H1 (cell line): ENCODE measurements around the gene DTX2. TPM values are rescaled to one million over a fixed set of nuclear protein-coding genes. Genes with fewer than 3 reads are reported as not detected.
"Not testable (repeated sequence)": the region's sequence is repeated elsewhere in the genome, so short reads cannot be mapped to it uniquely, and the experiment has no call there.

ENCODE experiments used
- CTCF ChIA-PET: fragments of 300-600 bp; sonication (Branson Sonifier 250); formaldehyde crosslinking; loops from one replicate; lab custom pipeline; 2021; ENCODE audit not compliant: partially characterized antibody; lab: Charles Lee
- POLR2A ChIA-PET: fragments of 300-600 bp; sonication (Branson Sonifier 250); formaldehyde crosslinking; loops from one replicate; lab custom pipeline; 2021; ENCODE audit warnings: inconsistent platforms; ENCODE audit not compliant: partially characterized antibody; lab: Charles Lee
- DNase-seq, 2 experiments: peaks; one replicate each; pipeline versions ENCODE4 v3.0.0 to v3.0.0-alpha.2; 2010 to 2022; ENCODE audit warnings: low spot score in 2 of 2, low read depth in 1 of 2, mixed read lengths in 1 of 2
- FAIRE-seq: peaks from 2 replicates; lab custom pipeline; 2011; peaks lifted over from hg19 to GRCh38; lab: Jason Lieb, UNC
- H2AFZ ChIP-seq: 2 replicates; pipeline ENCODE4 v1.8.1; 2012; ENCODE audit warnings: low read length, inconsistent platforms
- H2AK5ac ChIP-seq: 2 replicates; pipeline ENCODE4 v1.6.1; 2013; ENCODE audit warnings: low read depth, low read length
- H2BK120ac ChIP-seq: replicated peaks from 2 replicates; pipeline ENCODE3; 2013; ENCODE audit warnings: low read depth, low read length, inconsistent platforms
- H2BK12ac ChIP-seq: 2 replicates; pipeline ENCODE4 v1.6.1; 2013; ENCODE audit warnings: low read depth, low read length
- H2BK15ac ChIP-seq: 2 replicates; pipeline ENCODE4 v1.6.1; 2013; ENCODE audit warnings: low read length
- H2BK20ac ChIP-seq: 2 replicates; pipeline ENCODE4 v1.6.1; 2013; ENCODE audit warnings: low read length
- H2BK5ac ChIP-seq: 2 replicates; pipeline ENCODE4 v1.6.1; 2013; ENCODE audit warnings: low read depth, low read length
- H3K14ac ChIP-seq: 2 replicates; pipeline ENCODE4 v1.6.1; 2013; ENCODE audit warnings: inconsistent platforms; ENCODE audit not compliant: insufficient read length
- H3K18ac ChIP-seq: 2 replicates; pipeline ENCODE4 v1.6.1; 2013; ENCODE audit warnings: low read length; ENCODE audit errors: extremely low read depth
- H3K23ac ChIP-seq: 2 replicates; pipeline ENCODE4 v1.6.1; 2013; ENCODE audit warnings: inconsistent platforms; ENCODE audit not compliant: insufficient read length
- H3K23me2 ChIP-seq: 2 replicates; pipeline ENCODE4 v1.6.1; 2013; ENCODE audit warnings: low read depth, low read length
- H3K27ac ChIP-seq: 2 replicates; pipeline ENCODE4 v1.6.1; 2011; ENCODE audit warnings: low read depth, low read length, inconsistent platforms
- H3K27me3 ChIP-seq, 4 experiments: replicated peaks in 1 of 4; 1 replicate in 1 of 4; 2 replicates in 3 of 4; pipeline versions ENCODE4 v1.6.1 to v1.8.1; 2011 to 2013; ENCODE audit warnings: low read length in 3 of 4, mild to moderate bottlenecking in 3 of 4, inconsistent platforms in 2 of 4, mixed read lengths in 2 of 4, moderate library complexity in 1 of 4; ENCODE audit not compliant: control insufficient read depth in 3 of 4, insufficient read depth in 3 of 4; ENCODE audit errors: extremely low read depth in 1 of 4
- H3K36me3 ChIP-seq, 4 experiments: 2 replicates each; pipeline versions ENCODE4 v1.6.1 to v1.8.1; 2011 to 2013; ENCODE audit warnings: mild to moderate bottlenecking in 4 of 4, low read length in 3 of 4, moderate library complexity in 2 of 4, control low read depth in 1 of 4, inconsistent platforms in 1 of 4; ENCODE audit not compliant: insufficient read depth in 4 of 4, control insufficient read depth in 2 of 4
- H3K4ac ChIP-seq: replicated peaks from 2 replicates; pipeline ENCODE3; 2013; ENCODE audit warnings: low read length, low read depth, mixed read lengths, inconsistent platforms; ENCODE audit not compliant: insufficient read length
- H3K4me1 ChIP-seq, 4 experiments: replicated peaks in 1 of 4; 1 replicate in 1 of 4; 2 replicates in 3 of 4; pipeline versions ENCODE4 v1.6.1 to v1.8.1; 2011 to 2013; ENCODE audit warnings: low read length in 3 of 4, inconsistent platforms in 2 of 4, mixed read lengths in 1 of 4; ENCODE audit not compliant: insufficient read depth in 4 of 4, control insufficient read depth in 3 of 4
- H3K4me2 ChIP-seq, 2 experiments: 2 replicates each; pipeline versions ENCODE4 v1.6.1 to v1.8.1; 2011 to 2013; ENCODE audit warnings: low read depth in 2 of 2, low read length in 2 of 2, control low read depth in 1 of 2, inconsistent platforms in 1 of 2, mild to moderate bottlenecking in 1 of 2; ENCODE audit not compliant: insufficient read depth in 1 of 2
- H3K4me3 ChIP-seq, 4 experiments: fragments of 200-600, 300-600 bp in 1 of 4; sonication (generic), shearing (Covaris generic), sonication (Bioruptor Twin) in 1 of 4; 2 replicates each; pipeline versions ENCODE4 v1.5.1 to v1.8.1; 2011 to 2016; ENCODE audit warnings: low read length in 4 of 4, low read depth in 3 of 4, control low read depth in 2 of 4, inconsistent platforms in 2 of 4, mild to moderate bottlenecking in 2 of 4, mixed read lengths in 1 of 4, moderate library complexity in 1 of 4; ENCODE audit not compliant: insufficient read depth in 2 of 4; ENCODE audit errors: extremely low read depth in 1 of 4
- H3K56ac ChIP-seq: replicated peaks from 2 replicates; pipeline ENCODE3; 2013; ENCODE audit warnings: low read depth, mild to moderate bottlenecking, mixed read lengths, low read length, inconsistent platforms; ENCODE audit not compliant: insufficient read length
- H3K79me1 ChIP-seq: 2 replicates; pipeline ENCODE4 v1.6.1; 2013; ENCODE audit warnings: low read depth, low read length, control low read depth
- H3K79me2 ChIP-seq, 2 experiments: 2 replicates each; pipeline versions ENCODE4 v1.6.1 to v1.8.1; 2012 to 2013; ENCODE audit warnings: low read length in 2 of 2, mild to moderate bottlenecking in 2 of 2, inconsistent platforms in 1 of 2; ENCODE audit not compliant: insufficient read depth in 2 of 2, control insufficient read depth in 1 of 2
- H3K9ac ChIP-seq, 4 experiments: replicated peaks in 1 of 4; 1 replicate in 1 of 4; 2 replicates in 3 of 4; pipeline versions ENCODE4 v1.6.1 to v1.8.1; 2011 to 2013; ENCODE audit warnings: low read depth in 3 of 4, low read length in 3 of 4, control low read depth in 2 of 4, mild to moderate bottlenecking in 2 of 4, moderate library complexity in 2 of 4, inconsistent platforms in 1 of 4; ENCODE audit errors: extremely low read depth in 1 of 4
- H3K9me3 ChIP-seq, 2 experiments: 2 replicates each; pipeline versions ENCODE4 v1.6.1 to v1.8.1; 2012 to 2013; ENCODE audit warnings: mild to moderate bottlenecking in 2 of 2, moderate library complexity in 2 of 2, control low read depth in 1 of 2, inconsistent platforms in 1 of 2, low read depth in 1 of 2, low read length in 1 of 2, mixed read lengths in 1 of 2; ENCODE audit not compliant: insufficient read depth in 2 of 2
- H4K20me1 ChIP-seq, 2 experiments: replicated peaks in 1 of 2; 2 replicates each; pipeline versions ENCODE3 to v1.8.1; 2011 to 2013; ENCODE audit warnings: inconsistent platforms in 2 of 2, low read length in 2 of 2, mild to moderate bottlenecking in 1 of 2; ENCODE audit not compliant: insufficient read depth in 2 of 2, control insufficient read depth in 1 of 2
- H4K5ac ChIP-seq: 2 replicates; pipeline ENCODE4 v1.6.1; 2013; ENCODE audit warnings: low read length, low read depth, mixed read lengths, inconsistent platforms; ENCODE audit not compliant: insufficient read length
- H4K8ac ChIP-seq: 2 replicates; pipeline ENCODE4 v1.8.0; 2013; ENCODE audit warnings: mild to moderate bottlenecking, moderate library complexity, low read length, inconsistent platforms; ENCODE audit not compliant: insufficient read depth; ENCODE audit errors: extremely low read depth
- H4K91ac ChIP-seq: replicated peaks from 2 replicates; pipeline ENCODE3; 2013; ENCODE audit warnings: low read length, mixed read lengths, inconsistent platforms; ENCODE audit not compliant: insufficient read length
- WGBS, 2 experiments: shearing (Covaris generic) in 1 of 2; methylation state at CpG; one replicate each; pipeline versions ENCODE4 v1.1.6 to v1.1.7; 2013 to 2015; ENCODE audit warnings: low lambda C conversion rate in 2 of 2, mixed read lengths in 2 of 2, inconsistent platforms in 1 of 2, low coverage in 1 of 2, missing lambda C conversion rate in 1 of 2; ENCODE audit not compliant: insufficient replicate concordance in 2 of 2, insufficient coverage in 1 of 2, insufficient read length in 1 of 2; ENCODE audit errors: extremely low coverage in 1 of 2, missing lambda C conversion rate in 1 of 2; 5-methylcytosine and 5-hydroxymethylcytosine counted together
- polyA plus RNA-seq, 7 experiments: library from polyadenylated mRNA; depleted of rRNA in 3 of 7; stranded (reverse) in 5 of 7; unstranded in 2 of 7; fragments of >200 nt in 5 of 7; fragments of 200-250 nt in 2 of 7; gene quantifications; 1 replicate in 5 of 7; 2 replicates in 1 of 7; 4 replicates in 1 of 7; pipeline versions ENCODE4 v1.2.1 to v1.2.3, GENCODE V29; 2011 to 2013; ENCODE audit warnings: missing spikeins in 2 of 7, mixed read lengths in 2 of 7
- small RNA-seq: library from polyadenylated mRNA; stranded (forward); fragments of <200 nt; extraction: miRNeasy Mini kit (QIAGEN cat#:217004); gene quantifications from one replicate; pipeline ENCODE3, GENCODE V24; 2013; ENCODE audit not compliant: insufficient read depth
- total RNA-seq: library from RNA; stranded (reverse); fragmentation: NEBNext Ultra II Directional; extraction: Animal tissue kit (Norgen Biotek cat#: 25700); gene quantifications from 2 replicates; pipeline ENCODE4 v1.2.1, GENCODE V29; 2021

Gene DTX2
- total and polyA plus RNA-seq, 2 of the 8 experiments (the other 6 are each of a cell fraction or from before 2014, with no cell fraction given) = 37.4 to 59.1 TPM

DNA sequence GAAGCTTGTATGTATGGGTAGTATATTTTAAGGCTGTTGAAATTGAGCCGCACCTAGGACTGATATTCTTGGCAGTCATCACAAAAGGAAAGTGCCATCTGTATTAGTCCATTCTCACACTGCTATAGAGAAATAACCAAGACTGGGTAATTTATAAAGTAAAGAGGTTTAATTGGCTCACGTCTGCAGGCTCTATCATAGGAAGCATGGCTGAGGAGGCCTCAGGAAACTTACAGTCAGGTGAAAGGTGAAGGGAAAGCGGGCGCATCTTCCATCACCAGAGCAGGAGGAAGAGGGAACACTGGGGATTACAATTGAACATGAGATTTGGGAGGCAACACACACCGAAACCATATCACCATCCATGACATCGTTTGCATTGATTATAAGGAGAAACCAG lies 90.5 kb downstream of the DTX2 start:
- H3K9me3 ChIP-seq, H2BK5ac ChIP-seq, H3K14ac ChIP-seq, H4K91ac ChIP-seq, H3K4me1 ChIP-seq, H3K4me3 ChIP-seq, H2BK15ac ChIP-seq, H3K18ac ChIP-seq, H3K4me2 ChIP-seq, FAIRE-seq, H4K20me1 ChIP-seq, H3K23ac ChIP-seq, H2BK12ac ChIP-seq, DNase-seq, H2BK20ac ChIP-seq, H3K27me3 ChIP-seq, H4K8ac ChIP-seq, H3K36me3 ChIP-seq, H3K9ac ChIP-seq, H3K23me2 ChIP-seq, H3K27ac ChIP-seq, H3K56ac ChIP-seq, H2AK5ac ChIP-seq, CTCF ChIA-PET, H4K5ac ChIP-seq, POLR2A ChIA-PET, H3K79me1 ChIP-seq, H2AFZ ChIP-seq, H2BK120ac ChIP-seq, H3K4ac ChIP-seq: not testable (repeated sequence)
- WGBS, 2 experiments = 90% methylated on average over 6 of the region's 6 CpGs; no CpG with 5 or more reads in 1 of the 2 experiments
- H3K79me2 ChIP-seq = peaks cover 0 to 11% of the 10 kb centered on the region in 2 experiments; a peak in 2 of 4 replicates

Small RNA genes within 50 kb of the gene (small RNA-seq; reads per million reads assigned to genes)
- gene RF00019 = not detected

Other genes starting within 250 kb of the DTX2 start
- gene HSPB1, start 159.0 kb upstream of the DTX2 start, total RNA-seq = 165 and 194 TPM in 2 replicates
- 254 and 440 TPM in 2 replicates for gene HSPB1, start 159.0 kb upstream of the DTX2 start, polyA plus RNA-seq (2011; rRNA removed)
- 241 and 244 TPM in 2 replicates for gene YWHAG, start 102.7 kb upstream of the DTX2 start, total RNA-seq
- 57.2 and 62.9 TPM in 2 replicates for gene YWHAG, start 102.7 kb upstream of the DTX2 start, polyA plus RNA-seq (2011; rRNA removed)
- gene SSC4D, start 52.0 kb upstream of the DTX2 start, total RNA-seq = 10.8 and 11.8 TPM in 2 replicates
- gene SSC4D, start 52.0 kb upstream of the DTX2 start, polyA plus RNA-seq (2011; rRNA removed) = 27.5 and 30.8 TPM in 2 replicates
- 1.4 and 1.5 TPM in 2 replicates for gene ZP3, start 36.8 kb upstream of the DTX2 start, total RNA-seq
- 2.4 and 4.0 TPM in 2 replicates for gene ZP3, start 36.8 kb upstream of the DTX2 start, polyA plus RNA-seq (2011; rRNA removed)
- gene UPK3B, start 48.8 kb downstream of the DTX2 start, total RNA-seq = 18.4 and 20.6 TPM in 2 replicates
- 5.9 and 14.2 TPM in 2 replicates for gene UPK3B, start 48.8 kb downstream of the DTX2 start, polyA plus RNA-seq (2011; rRNA removed)
- not detected in 2 replicates for gene SPDYE16, start 81.6 kb downstream of the DTX2 start, total RNA-seq
- gene SPDYE16, start 81.6 kb downstream of the DTX2 start, polyA plus RNA-seq (2011; rRNA removed) = 0.03 TPM in 1 of 2 replicates, not detected in the other
- 6.2 and 9.0 TPM in 2 replicates for gene POMZP3, start 165.6 kb downstream of the DTX2 start, total RNA-seq
- gene POMZP3, start 165.6 kb downstream of the DTX2 start, polyA plus RNA-seq (2011; rRNA removed) = 3.2 and 5.4 TPM in 2 replicates